A549 (cell line): ENCODE measurements around the gene NMRK1. TPM values are rescaled to one million over a fixed set of nuclear protein-coding genes. Genes with fewer than 3 reads are reported as not detected.
A peak's percentile ranks its signal among the peaks of the same experiment; 100 is the strongest.

Source experiments
- ATAC-seq, 2 experiments: fragments of 200-7000 bp in 1 of 2; fragments of >200 bp in 1 of 2; cut with Nextera tagmentation in 1 of 2; cut with Tn5 transposase in 1 of 2; 3 replicates each; pipeline versions ENCODE4 v1.8.0 to v1.9.1; 2018 to 2020; ENCODE audit warnings: mild to moderate bottlenecking in 1 of 2, moderate library complexity in 1 of 2
- CTCF ChIA-PET: fragments of 300-600 bp; sonication (Branson Sonifier 250); formaldehyde crosslinking; extraction: SDS; loops from one replicate; lab custom pipeline; 2021; ENCODE audit warnings: antibody characterized with exemption, inconsistent platforms; lab: Yijun Ruan, JAX
- POLR2A ChIA-PET: fragments of 350-600 bp; formaldehyde crosslinking; extraction: SDS; loops from one replicate; lab custom pipeline; 2021; ENCODE audit warnings: antibody characterized with exemption, inconsistent platforms; lab: Yijun Ruan, JAX
- DNase-seq, 2 experiments: peaks; one replicate each; pipeline versions ENCODE4 v3.0.0 to v3.0.0-alpha.2; 2011 to 2016; ENCODE audit warnings: low read depth in 1 of 2, low spot score in 1 of 2
- FAIRE-seq: peaks from 2 replicates; lab custom pipeline; 2011; peaks lifted over from hg19 to GRCh38; lab: Jason Lieb, UNC
- H3K27ac ChIP-seq, 2 experiments: fragments of >200 bp; sonication (Bioruptor Twin); formaldehyde crosslinking; 3 replicates each; pipeline ENCODE4 v1.5.1; 2016 to 2017
- H3K4me1 ChIP-seq: fragments of >200 bp; sonication (Bioruptor Twin); formaldehyde crosslinking; 3 replicates; pipeline ENCODE4 v1.6.1; 2016
- H3K4me2 ChIP-seq: fragments of >200 bp; sonication (Bioruptor Twin); formaldehyde crosslinking; 3 replicates; pipeline ENCODE4 v1.6.1; 2016
- H3K4me3 ChIP-seq: fragments of >200 bp; sonication (Bioruptor Twin); formaldehyde crosslinking; 3 replicates; pipeline ENCODE4 v1.5.1; 2016
- H3K9me3 ChIP-seq: fragments of >200 bp; sonication (Bioruptor Twin); formaldehyde crosslinking; 3 replicates; pipeline ENCODE4 v1.6.1; 2016
- CEBPB ChIP-seq, 2 experiments: fragments of >200 bp in 1 of 2; sonication (Bioruptor Twin) in 1 of 2; formaldehyde crosslinking in 1 of 2; IDR thresholded peaks; 2 replicates each; pipeline ENCODE4 v1.6.1; 2012 to 2016
- CHD4 ChIP-seq: fragments of 200-600 bp; sonication (generic); IDR thresholded peaks from 2 replicates; pipeline ENCODE4 v1.6.1; 2016; ENCODE audit warnings: antibody characterized with exemption, mild to moderate bottlenecking, borderline replicate concordance
- EHMT2 ChIP-seq: fragments of 200-600 bp; sonication (generic); IDR thresholded peaks from 2 replicates; pipeline ENCODE4 v1.6.1; 2016; ENCODE audit warnings: antibody characterized with exemption, low read depth, mild to moderate bottlenecking, moderate library complexity
- ESRRA ChIP-seq: fragments of 150-350 bp; IDR thresholded peaks from 2 replicates; pipeline ENCODE4 v1.6.1; 2014; ENCODE audit warnings: mild to moderate bottlenecking, low read length, borderline replicate concordance
- FOSB ChIP-seq: fragments of 250-450 bp; sonication (Bioruptor Pico); IDR thresholded peaks from 2 replicates; pipeline ENCODE4 v1.5.0; 2020; ENCODE audit warnings: mild to moderate bottlenecking, moderate library complexity
- HOXB13 ChIP-seq: fragments of 250-450 bp; sonication (Bioruptor Pico); IDR thresholded peaks from 2 replicates; pipeline ENCODE4 v1.5.0; 2020; ENCODE audit warnings: low read depth, mild to moderate bottlenecking, moderate library complexity
- JUN ChIP-seq, 2 experiments: fragments of >200 bp; sonication (Bioruptor Twin); formaldehyde crosslinking; IDR thresholded peaks; 2 replicates in 1 of 2; 3 replicates in 1 of 2; pipeline ENCODE4 v1.6.1; 2016 to 2017
- JUNB ChIP-seq: fragments of >200 bp; sonication (Bioruptor Twin); formaldehyde crosslinking; IDR thresholded peaks from 2 replicates; pipeline ENCODE4 v1.6.1; 2016
- KDM5A ChIP-seq: fragments of 200-600 bp; sonication (generic); IDR thresholded peaks from 2 replicates; pipeline ENCODE4 v1.6.1; 2016; ENCODE audit warnings: antibody characterized with exemption, mild to moderate bottlenecking
- MAFK ChIP-seq: fragments of 450-650 bp; IDR thresholded peaks from 2 replicates; pipeline ENCODE4 v1.6.1; 2014; ENCODE audit not compliant: partially characterized antibody
- MYC ChIP-seq: IDR thresholded peaks from 2 replicates; pipeline ENCODE4 v1.6.1; 2012; ENCODE audit warnings: mild to moderate bottlenecking, inconsistent platforms, low read length, improper control_type of control experiment, borderline replicate concordance
- NFE2L2 ChIP-seq: fragments of 150-350 bp; conservative IDR thresholded peaks from 2 replicates; pipeline ENCODE4 v1.6.1; 2014; ENCODE audit warnings: low read length
- NPAS2 ChIP-seq: fragments of 250-450 bp; sonication (Bioruptor Pico); IDR thresholded peaks from 2 replicates; pipeline ENCODE4 v1.8.0; 2022; ENCODE audit warnings: mild to moderate bottlenecking, moderate library complexity, borderline replicate concordance
- NR3C1 ChIP-seq: fragments of >200 bp; sonication (Bioruptor Twin); formaldehyde crosslinking; IDR thresholded peaks from 3 replicates; pipeline ENCODE4 v1.6.1; 2017
- PHF8 ChIP-seq: fragments of 200-600 bp; sonication (generic); IDR thresholded peaks from 2 replicates; pipeline ENCODE4 v1.6.1; 2016; ENCODE audit warnings: low read depth, mild to moderate bottlenecking, antibody characterized with exemption, moderate library complexity, borderline replicate concordance
- POLR2A ChIP-seq: IDR thresholded peaks from 2 replicates; pipeline ENCODE4 v1.6.1; 2012; ENCODE audit warnings: mild to moderate bottlenecking, low read length
- POLR2AphosphoS2 ChIP-seq: conservative IDR thresholded peaks from 2 replicates; pipeline ENCODE4 v1.6.1; 2012; ENCODE audit warnings: low read length, improper control_type of control experiment, inconsistent platforms
- RARB ChIP-seq: fragments of 250-450 bp; sonication (Bioruptor Pico); IDR thresholded peaks from 2 replicates; pipeline ENCODE4 v1.8.0; 2021; ENCODE audit warnings: mild to moderate bottlenecking, moderate library complexity
- RCOR1 ChIP-seq: fragments of 150-350 bp; IDR thresholded peaks from 2 replicates; pipeline ENCODE4 v1.6.1; 2014; ENCODE audit warnings: antibody characterized with exemption, low read length, low read depth
- SMC3 ChIP-seq: fragments of >200 bp; sonication (Bioruptor Twin); formaldehyde crosslinking; IDR thresholded peaks from 3 replicates; pipeline ENCODE4 v1.6.1; 2018; ENCODE audit warnings: inconsistent platforms
- TFCP2L1 ChIP-seq: fragments of 250-450 bp; sonication (Bioruptor Pico); IDR thresholded peaks from 2 replicates; pipeline ENCODE4 v1.5.0; 2021; ENCODE audit warnings: mild to moderate bottlenecking
- ZC3H11A ChIP-seq: fragments of 450-650 bp; IDR thresholded peaks from 2 replicates; pipeline ENCODE4 v1.6.1; 2014; ENCODE audit warnings: antibody characterized with exemption, mild to moderate bottlenecking
- ZFP36 ChIP-seq: fragments of 450-650 bp; IDR thresholded peaks from 2 replicates; pipeline ENCODE4 v1.6.1; 2014; ENCODE audit warnings: borderline replicate concordance; ENCODE audit not compliant: partially characterized antibody
- ZNF302 ChIP-seq: fragments of 250-450 bp; sonication (Bioruptor Pico); IDR thresholded peaks from 2 replicates; pipeline ENCODE4 v1.9.0; 2021; ENCODE audit warnings: inconsistent platforms, mild to moderate bottlenecking, moderate library complexity
- ZSCAN20 ChIP-seq: fragments of 250-450 bp; sonication (Bioruptor Pico); IDR thresholded peaks from 2 replicates; pipeline ENCODE4 v1.8.0; 2022; ENCODE audit warnings: mild to moderate bottlenecking, moderate library complexity
- WGBS: methylation state at CpG from one replicate; pipeline ENCODE4 v1.1.6; 2017; ENCODE audit errors: missing lambda C conversion rate; 5-methylcytosine and 5-hydroxymethylcytosine counted together
- polyA plus RNA-seq, 4 experiments: library from polyadenylated mRNA; depleted of rRNA in 3 of 4; stranded (reverse); fragments of >200 nt; fragmentation: RNase III in 1 of 4; extraction: RNeasy Plus Mini Kit Qiagen cat#74134 plus additional on column Dnase treatment in 1 of 4; gene quantifications; 2 replicates in 3 of 4; 3 replicates in 1 of 4; pipeline ENCODE4 v1.2.3, GENCODE V29; 2011 to 2017
- TF ChIP-seq, protein P1 (sequence below): fragments of 450-650 bp; IDR thresholded peaks from 2 replicates; pipeline ENCODE4 v1.6.1; 2014; ENCODE audit warnings: antibody characterized with exemption
- TF ChIP-seq, protein P2 (sequence below): IDR thresholded peaks from 2 replicates; pipeline ENCODE4 v1.6.1; 2012; ENCODE audit warnings: low read depth, borderline replicate concordance
- TF ChIP-seq, protein P3 (sequence below): IDR thresholded peaks from 2 replicates; pipeline ENCODE4 v1.6.1; 2012

NMRK1 gene
- polyA plus RNA-seq, 2 of the 4 experiments (the other 2 are of a cell fraction) = 7.6 to 10.5 TPM

DNA sequence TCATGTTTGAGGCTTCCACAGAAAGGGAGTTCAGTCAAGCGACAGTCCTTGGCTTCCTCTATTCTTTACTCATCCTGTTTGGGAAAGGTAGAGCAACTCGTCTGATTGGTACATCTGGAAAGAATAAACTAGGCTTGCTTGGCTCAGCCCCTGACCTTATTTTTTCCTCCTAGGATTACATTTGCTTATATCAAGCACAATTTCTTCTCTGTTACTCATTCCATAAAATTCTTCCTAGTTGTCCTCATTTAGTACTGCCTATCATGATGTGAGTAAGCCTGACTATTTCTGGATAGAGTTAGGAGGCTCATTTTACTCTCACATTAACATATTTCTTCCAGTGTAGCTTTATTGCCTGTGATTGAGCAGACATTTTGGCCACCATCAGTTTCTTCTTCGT is 48.9 kb downstream of the NMRK1 start:
- H3K4me1 ChIP-seq = no peaks in the 10 kb centered on the region
- DNase-seq (no peak), ATAC-seq (no peak), FAIRE-seq (no peak)
- ChIA-PET CTCF (interaction anchor here (1.1 to 1.2 kb wide), 2 partner anchors 26 to 238 kb away, joined by 3 to 4 read pairs; no protein-coding TSS in a partner anchor), POLR2A (no interaction called here)
- no peaks in the 10 kb centered on the region for H3K9me3 ChIP-seq
- WGBS = 57% methylated on average over 3 of the region's 3 CpGs
- H3K4me2 ChIP-seq = no peak overlapping the region
- no peak for TF ChIP-seq JUNB
- TF ChIP-seq, protein P1, sequence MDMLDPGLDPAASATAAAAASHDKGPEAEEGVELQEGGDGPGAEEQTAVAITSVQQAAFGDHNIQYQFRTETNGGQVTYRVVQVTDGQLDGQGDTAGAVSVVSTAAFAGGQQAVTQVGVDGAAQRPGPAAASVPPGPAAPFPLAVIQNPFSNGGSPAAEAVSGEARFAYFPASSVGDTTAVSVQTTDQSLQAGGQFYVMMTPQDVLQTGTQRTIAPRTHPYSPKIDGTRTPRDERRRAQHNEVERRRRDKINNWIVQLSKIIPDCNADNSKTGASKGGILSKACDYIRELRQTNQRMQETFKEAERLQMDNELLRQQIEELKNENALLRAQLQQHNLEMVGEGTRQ = no peak
- no peak for TF ChIP-seq MYC
- no peak for TF ChIP-seq KDM5A
- no peak for TF ChIP-seq TFCP2L1 (CRISPR knock-in tag)
- TF ChIP-seq ZC3H11A = no peak
- TF ChIP-seq, protein P2, sequence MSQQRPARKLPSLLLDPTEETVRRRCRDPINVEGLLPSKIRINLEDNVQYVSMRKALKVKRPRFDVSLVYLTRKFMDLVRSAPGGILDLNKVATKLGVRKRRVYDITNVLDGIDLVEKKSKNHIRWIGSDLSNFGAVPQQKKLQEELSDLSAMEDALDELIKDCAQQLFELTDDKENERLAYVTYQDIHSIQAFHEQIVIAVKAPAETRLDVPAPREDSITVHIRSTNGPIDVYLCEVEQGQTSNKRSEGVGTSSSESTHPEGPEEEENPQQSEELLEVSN = no peak
- TF ChIP-seq ZFP36 = no peak
- TF ChIP-seq, protein P3, sequence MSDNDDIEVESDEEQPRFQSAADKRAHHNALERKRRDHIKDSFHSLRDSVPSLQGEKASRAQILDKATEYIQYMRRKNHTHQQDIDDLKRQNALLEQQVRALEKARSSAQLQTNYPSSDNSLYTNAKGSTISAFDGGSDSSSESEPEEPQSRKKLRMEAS = no peak
- no peak for TF ChIP-seq ESRRA
- no peak for TF ChIP-seq PHF8
- TF ChIP-seq NPAS2 = no peak
- no peak for TF ChIP-seq NR3C1
- no peak for TF ChIP-seq CEBPB (IDR thresholded peaks at IDR 0.05)
- H3K4me3 ChIP-seq = no peak overlapping the region
- H3K27ac ChIP-seq = no peak overlapping the region

DNA sequence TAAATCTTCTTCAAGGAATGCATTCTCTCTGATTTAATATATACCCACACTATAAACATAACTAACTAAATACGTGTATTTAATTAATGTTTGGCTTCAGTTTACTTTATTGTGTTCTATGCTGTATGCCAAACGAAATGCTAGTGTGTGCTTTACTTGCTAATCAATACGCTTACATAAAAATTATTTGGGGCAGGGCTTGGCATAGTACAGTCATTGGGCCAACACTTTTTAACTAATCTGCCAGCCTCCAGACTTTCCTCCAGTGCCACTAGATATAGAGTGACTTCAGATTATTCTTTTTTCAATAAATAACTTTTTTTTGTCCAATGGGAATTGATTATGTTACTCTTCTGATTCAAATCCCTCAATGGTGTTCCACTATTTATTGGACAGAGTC is 51.2 kb downstream of the NMRK1 start:
- no peak for DNase-seq
- Histone ChIP-seq H3K27ac (no peak overlapping the region), H3K4me3 (no peak overlapping the region), H3K4me2 (no peak overlapping the region), H3K4me1 (no peaks in the 10 kb centered on the region), H3K9me3 (no peaks in the 10 kb centered on the region)
- no peak for ATAC-seq
- TF ChIP-seq MAFK (no peak), EHMT2 (no peak), JUNB (no peak), POLR2AphosphoS2 (no peak), CHD4 (no peak), ZNF302 (no peak), ZSCAN20 (CRISPR knock-in tag) (no peak), HOXB13 (CRISPR knock-in tag) (no peak), ZC3H11A (no peak), FOSB (CRISPR knock-in tag) (no peak), JUN (IDR thresholded peaks at IDR 0.05) (no peak), NFE2L2 (no peak)
- POLR2A ChIA-PET = no interaction called here
- CTCF ChIA-PET = interaction anchor here (1.4 kb wide), 1 partner anchor 85 kb away, joined by 5 read pairs; the partner anchor contains the start of gene C9orf40
- FAIRE-seq = no peak
- 43% methylated on average over 3 of the region's 3 CpGs for WGBS

DNA sequence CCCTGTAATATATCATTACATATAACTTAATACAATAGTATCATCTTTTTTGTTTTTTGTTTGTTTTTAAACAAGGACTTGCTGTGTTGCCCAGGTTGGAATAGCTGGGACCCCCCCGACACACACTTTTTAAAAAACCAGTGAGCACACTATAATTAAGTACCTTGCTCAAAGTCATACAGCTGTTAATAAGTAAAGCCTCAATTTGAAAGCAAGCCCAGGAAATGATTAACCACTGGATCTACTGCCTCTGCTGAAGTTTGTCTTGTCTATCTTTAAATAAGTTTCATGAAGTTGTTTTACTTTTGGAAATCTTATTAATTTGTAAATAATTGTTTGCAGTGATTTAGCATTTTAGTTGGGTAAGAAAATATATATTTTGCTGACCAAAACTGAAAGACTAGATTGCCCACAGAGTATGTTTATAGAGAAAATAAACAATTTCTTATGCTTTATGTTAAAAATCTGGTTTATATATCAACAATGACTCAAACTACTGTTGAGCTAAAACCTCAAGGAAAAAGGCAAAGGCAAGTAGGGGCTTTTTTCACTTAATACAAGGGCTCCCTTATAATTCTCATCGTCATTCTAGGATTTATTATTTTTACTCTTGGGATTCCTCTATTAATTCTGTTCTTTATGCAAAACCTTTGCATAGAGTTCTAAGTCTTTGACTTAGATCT is 54.0 kb downstream of the NMRK1 start:
- 31% methylated on average over 2 of the region's 2 CpGs for WGBS
- Histone ChIP-seq H3K4me2 (no peak overlapping the region), H3K27ac (no peak overlapping the region), H3K9me3 (no peaks in the 10 kb centered on the region), H3K4me3 (no peak overlapping the region), H3K4me1 (no peaks in the 10 kb centered on the region)
- CTCF ChIA-PET = interaction anchor here (1.2 to 1.3 kb wide), 2 partner anchors 258 to 260 kb away, joined by 3 to 5 read pairs; no protein-coding TSS in a partner anchor
- DNase-seq = no peak
- POLR2A ChIA-PET = no interaction called here
- ATAC-seq = no peak
- peak; percentile 36 for FAIRE-seq
- no peak for TF ChIP-seq RARB (CRISPR knock-in tag)
- TF ChIP-seq RCOR1 = no peak
- TF ChIP-seq POLR2AphosphoS2 = no peak
- TF ChIP-seq MYC = no peak
- TF ChIP-seq SMC3 = no peak
- no peak for TF ChIP-seq POLR2A
- TF ChIP-seq PHF8 = no peak
- TF ChIP-seq, all 56 proteins: peak for 0
